ENCODE results near the gene GRID2. TPM values are rescaled to one million over a fixed set of nuclear protein-coding genes. Genes with fewer than 3 reads are reported as not detected.

The GRID2 gene
- total RNA-seq, 1 donor from 2014 or later, result 2.1 TPM

- TF ChIP-seq, protein P1, sequence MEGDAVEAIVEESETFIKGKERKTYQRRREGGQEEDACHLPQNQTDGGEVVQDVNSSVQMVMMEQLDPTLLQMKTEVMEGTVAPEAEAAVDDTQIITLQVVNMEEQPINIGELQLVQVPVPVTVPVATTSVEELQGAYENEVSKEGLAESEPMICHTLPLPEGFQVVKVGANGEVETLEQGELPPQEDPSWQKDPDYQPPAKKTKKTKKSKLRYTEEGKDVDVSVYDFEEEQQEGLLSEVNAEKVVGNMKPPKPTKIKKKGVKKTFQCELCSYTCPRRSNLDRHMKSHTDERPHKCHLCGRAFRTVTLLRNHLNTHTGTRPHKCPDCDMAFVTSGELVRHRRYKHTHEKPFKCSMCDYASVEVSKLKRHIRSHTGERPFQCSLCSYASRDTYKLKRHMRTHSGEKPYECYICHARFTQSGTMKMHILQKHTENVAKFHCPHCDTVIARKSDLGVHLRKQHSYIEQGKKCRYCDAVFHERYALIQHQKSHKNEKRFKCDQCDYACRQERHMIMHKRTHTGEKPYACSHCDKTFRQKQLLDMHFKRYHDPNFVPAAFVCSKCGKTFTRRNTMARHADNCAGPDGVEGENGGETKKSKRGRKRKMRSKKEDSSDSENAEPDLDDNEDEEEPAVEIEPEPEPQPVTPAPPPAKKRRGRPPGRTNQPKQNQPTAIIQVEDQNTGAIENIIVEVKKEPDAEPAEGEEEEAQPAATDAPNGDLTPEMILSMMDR (IDR thresholded peaks at IDR 0.05; ENCODE audit: partially characterized antibody, unreplicated experiment), result no peak
- Mint-ChIP-seq H3K36me3 (ENCODE audit: unreplicated experiment) (no peaks in the 10 kb centered on the region), H3K4me3 (ENCODE audit: unreplicated experiment) (no peak overlapping the region), H3K27ac (ENCODE audit: unreplicated experiment) (no peak overlapping the region), H3K9me3 (ENCODE audit: unreplicated experiment) (no peaks in the 10 kb centered on the region), H3K4me1 (ENCODE audit: low read depth, unreplicated experiment) (no peaks in the 10 kb centered on the region), H3K27me3 (ENCODE audit: unreplicated experiment) (no peaks in the 10 kb centered on the region)
- no peak for DNase-seq
These were observed 40.5 kb downstream of the GRID2 start for GRCh38 chr4:92344216-92344615.

GRCh38 chr4:92346289-92346688 is 42.5 kb downstream of the GRID2 start:
- Mint-ChIP-seq H3K36me3 (ENCODE audit: unreplicated experiment) (no peaks in the 10 kb centered on the region), H3K27me3 (ENCODE audit: unreplicated experiment) (no peaks in the 10 kb centered on the region), H3K27ac (ENCODE audit: unreplicated experiment) (no peak overlapping the region), H3K9me3 (ENCODE audit: unreplicated experiment) (no peaks in the 10 kb centered on the region), H3K4me1 (ENCODE audit: low read depth, unreplicated experiment) (no peaks in the 10 kb centered on the region), H3K4me3 (ENCODE audit: unreplicated experiment) (no peak overlapping the region)
- DNase-seq, result no peak
- TF ChIP-seq, protein P1 (IDR thresholded peaks at IDR 0.05; ENCODE audit: partially characterized antibody, unreplicated experiment), result no peak

DNA sequence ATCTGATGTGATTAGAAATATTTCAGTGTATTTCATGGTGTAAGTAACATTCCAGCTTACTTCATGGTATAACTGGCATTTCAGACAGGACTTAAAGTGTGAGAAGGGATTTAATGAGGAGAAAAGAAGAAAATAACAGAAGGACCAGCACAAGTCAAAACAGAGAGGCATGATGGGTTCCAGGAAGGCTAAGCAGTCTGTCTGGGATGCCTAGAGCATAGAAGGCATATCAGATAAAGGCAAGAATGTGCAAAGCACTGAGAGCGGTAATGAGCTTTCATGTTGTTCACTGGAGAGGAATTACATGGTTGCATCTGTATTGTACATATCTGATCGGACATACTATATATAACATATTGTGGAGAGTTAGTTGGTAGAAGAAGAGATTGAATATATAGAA is 54.2 kb downstream of the GRID2 start:
- peaks cover 7% of the 10 kb centered on the region for H3K9me3 Mint-ChIP-seq (ENCODE audit: unreplicated experiment)
- no peak overlapping the region for H3K4me3 Mint-ChIP-seq (ENCODE audit: unreplicated experiment)
- peaks cover 4% of the 10 kb centered on the region for H3K27me3 Mint-ChIP-seq (ENCODE audit: unreplicated experiment)
- DNase-seq, result no peak
- TF ChIP-seq, protein P1 (IDR thresholded peaks at IDR 0.05; ENCODE audit: partially characterized antibody, unreplicated experiment), result no peak
- H3K27ac Mint-ChIP-seq (ENCODE audit: unreplicated experiment), result no peak overlapping the region
- H3K4me1 Mint-ChIP-seq (ENCODE audit: low read depth, unreplicated experiment), result peaks cover 26% of the 10 kb centered on the region
- no peaks in the 10 kb centered on the region for H3K36me3 Mint-ChIP-seq (ENCODE audit: unreplicated experiment)

DNA sequence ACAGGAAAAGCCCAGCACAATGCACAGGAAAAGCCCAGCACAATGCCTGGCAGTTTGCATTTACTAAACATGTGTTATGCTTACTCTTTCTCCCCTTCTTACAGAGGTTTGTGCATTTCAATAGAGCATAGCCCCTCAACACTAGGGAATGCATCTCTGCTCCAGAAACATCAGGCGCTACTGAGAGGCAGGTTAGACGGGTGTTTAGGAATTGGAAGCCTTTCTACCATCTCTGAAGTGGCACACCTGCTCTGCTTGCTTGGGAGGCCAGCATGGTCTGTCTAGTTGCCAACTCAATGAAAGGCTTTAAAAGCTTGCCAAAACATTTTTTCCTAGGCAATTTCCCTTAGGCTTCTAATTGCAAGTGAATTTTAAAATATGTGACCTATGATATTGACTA is 55.7 kb downstream of the GRID2 start:
- TF ChIP-seq, protein P1 (IDR thresholded peaks at IDR 0.05; ENCODE audit: partially characterized antibody, unreplicated experiment), result no peak

GRCh38 chr4:92362028-92362427 is 58.3 kb downstream of the GRID2 start:
- Mint-ChIP-seq H3K27me3 (ENCODE audit: unreplicated experiment) (no peaks in the 10 kb centered on the region), H3K9me3 (ENCODE audit: unreplicated experiment) (no peaks in the 10 kb centered on the region), H3K27ac (ENCODE audit: unreplicated experiment) (no peak overlapping the region), H3K4me1 (ENCODE audit: low read depth, unreplicated experiment) (peaks cover 4% of the 10 kb centered on the region), H3K36me3 (ENCODE audit: unreplicated experiment) (no peaks in the 10 kb centered on the region), H3K4me3 (ENCODE audit: unreplicated experiment) (no peak overlapping the region)
- TF ChIP-seq, protein P1 (IDR thresholded peaks at IDR 0.05; ENCODE audit: partially characterized antibody, unreplicated experiment), result no peak
- DNase-seq, result no peak

More for the DNA sequence above, 55.7 kb downstream of the GRID2 start:
- Mint-ChIP-seq H3K4me1 (ENCODE audit: low read depth, unreplicated experiment) (peaks cover 13% of the 10 kb centered on the region), H3K9me3 (ENCODE audit: unreplicated experiment) (no peaks in the 10 kb centered on the region), H3K4me3 (ENCODE audit: unreplicated experiment) (no peak overlapping the region), H3K27ac (ENCODE audit: unreplicated experiment) (no peak overlapping the region), H3K36me3 (ENCODE audit: unreplicated experiment) (no peaks in the 10 kb centered on the region), H3K27me3 (ENCODE audit: unreplicated experiment) (no peaks in the 10 kb centered on the region)
- DNase-seq, result no peak
